HG02610 (cell line): ENCODE data around the gene FNDC3B.

Source experiments
- ATAC-seq: cut with Tn5 transposase; IDR thresholded peaks from one replicate; pipeline ENCODE4 v1.9.1; 2021; ENCODE audit warnings: mild to moderate bottlenecking, moderate library complexity; ENCODE audit not compliant: unreplicated experiment

Gene FNDC3B

GRCh38 chr3:172182797-172183196, 143.4 kb downstream of the FNDC3B start:
- no peak for ATAC-seq

- ATAC-seq = no peak
Measured at GRCh38 chr3:172184106-172184822, 144.9 kb downstream of the FNDC3B start.

GRCh38 chr3:172185907-172186306, 146.5 kb downstream of the FNDC3B start:
- ATAC-seq = no peak

- no peak for ATAC-seq
Measured at GRCh38 chr3:172186607-172187006, 147.2 kb downstream of the FNDC3B start.

- no peak for ATAC-seq
Measured at GRCh38 chr3:172187511-172187910, 148.1 kb downstream of the FNDC3B start.

GRCh38 chr3:172188511-172188910, 149.1 kb downstream of the FNDC3B start:
- ATAC-seq = no peak

GRCh38 chr3:172189213-172189612, 149.8 kb downstream of the FNDC3B start:
- ATAC-seq = no peak

- ATAC-seq = no peak
Measured at GRCh38 chr3:172189987-172190603, 150.7 kb downstream of the FNDC3B start.

- ATAC-seq = no peak
Measured at GRCh38 chr3:172190980-172191379, 151.6 kb downstream of the FNDC3B start.

- ATAC-seq = no peak
Measured at GRCh38 chr3:172191629-172192028, 152.3 kb downstream of the FNDC3B start.

GRCh38 chr3:172192830-172193415, 153.5 kb downstream of the FNDC3B start:
- ATAC-seq = no peak

- no peak for ATAC-seq
Measured at GRCh38 chr3:172193436-172193835, 154.1 kb downstream of the FNDC3B start.

- no peak for ATAC-seq
Measured at GRCh38 chr3:172194702-172195406, 155.5 kb downstream of the FNDC3B start.

GRCh38 chr3:172195407-172195754, 156.0 kb downstream of the FNDC3B start:
- ATAC-seq = no peak

- no peak for ATAC-seq
Measured at GRCh38 chr3:172197344-172197743, 158.0 kb downstream of the FNDC3B start.

- no peak for ATAC-seq
Measured at GRCh38 chr3:172198428-172198827, 159.1 kb downstream of the FNDC3B start.

- no peak for ATAC-seq
Measured at GRCh38 chr3:172199850-172200369, 160.5 kb downstream of the FNDC3B start.

GRCh38 chr3:172201136-172201869, 161.9 kb downstream of the FNDC3B start:
- no peak for ATAC-seq

- ATAC-seq = no peak
Measured at GRCh38 chr3:172201870-172202236, 162.5 kb downstream of the FNDC3B start.

GRCh38 chr3:172202797-172203196, 163.4 kb downstream of the FNDC3B start:
- ATAC-seq = no peak
